ENCODE measurements around the gene RERE.
"Not testable (repeated sequence)": the region's sequence is repeated elsewhere in the genome, so short reads cannot be mapped to it uniquely, and the experiment has no call there.

RERE gene

DNA sequence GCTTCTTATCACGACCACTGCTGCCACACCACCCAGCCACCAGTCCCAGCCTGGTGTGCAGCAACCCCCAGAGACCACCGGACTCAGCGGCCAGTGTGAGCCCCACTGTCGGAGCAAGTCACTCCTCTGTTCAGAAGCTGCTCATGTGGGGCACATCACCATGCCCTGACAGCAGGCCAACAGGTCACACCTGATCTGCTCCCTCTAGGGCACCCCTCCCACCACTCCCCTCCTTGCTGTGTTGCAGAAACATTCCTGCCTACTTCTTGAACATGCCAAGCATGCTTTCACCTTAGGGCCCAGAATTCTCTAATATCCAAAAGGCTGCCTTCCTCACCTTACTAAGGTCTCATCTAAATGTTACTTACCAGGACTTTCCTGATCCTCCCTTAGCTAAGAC, 353.1 kb downstream of the RERE start:
- DNase-seq = no peak

DNA sequence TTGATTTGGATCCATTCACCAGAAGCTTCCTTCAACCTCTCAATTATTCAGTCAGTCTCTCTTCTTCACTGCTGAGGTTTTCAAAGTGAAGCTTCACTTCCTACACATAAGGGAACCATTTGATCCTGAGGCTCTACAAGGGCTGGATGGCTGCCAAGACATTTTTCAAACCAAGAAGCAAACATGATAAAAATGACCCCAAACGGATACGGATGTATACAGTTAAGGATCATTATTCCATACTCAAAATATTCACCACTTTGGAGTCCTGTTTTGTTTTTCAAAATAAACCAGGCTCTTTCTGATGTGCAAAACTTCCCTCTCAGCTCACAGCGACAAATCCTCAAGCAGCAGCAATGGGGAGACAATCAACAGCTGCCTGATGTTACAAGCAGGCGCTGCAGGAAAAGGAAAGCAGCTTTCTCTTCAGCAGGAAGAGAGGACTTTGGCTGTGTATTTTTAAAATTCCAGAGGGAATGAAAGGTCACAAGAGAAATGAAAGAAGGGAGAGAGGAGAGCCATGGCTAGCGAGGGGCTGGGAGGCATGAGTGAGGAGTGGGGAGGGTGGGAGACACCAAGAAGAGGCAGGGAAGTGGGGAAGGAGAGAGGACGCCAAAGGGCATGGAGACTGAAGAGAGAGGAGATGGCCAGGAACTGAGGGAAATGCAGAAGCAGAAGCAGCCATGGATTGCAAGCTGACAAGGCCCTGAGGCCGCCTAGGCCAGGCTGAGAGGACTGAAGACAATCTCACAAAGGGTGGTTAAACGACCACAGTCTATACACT, 354.1 kb downstream of the RERE start:
- DNase-seq = peak; percentile 84

DNA sequence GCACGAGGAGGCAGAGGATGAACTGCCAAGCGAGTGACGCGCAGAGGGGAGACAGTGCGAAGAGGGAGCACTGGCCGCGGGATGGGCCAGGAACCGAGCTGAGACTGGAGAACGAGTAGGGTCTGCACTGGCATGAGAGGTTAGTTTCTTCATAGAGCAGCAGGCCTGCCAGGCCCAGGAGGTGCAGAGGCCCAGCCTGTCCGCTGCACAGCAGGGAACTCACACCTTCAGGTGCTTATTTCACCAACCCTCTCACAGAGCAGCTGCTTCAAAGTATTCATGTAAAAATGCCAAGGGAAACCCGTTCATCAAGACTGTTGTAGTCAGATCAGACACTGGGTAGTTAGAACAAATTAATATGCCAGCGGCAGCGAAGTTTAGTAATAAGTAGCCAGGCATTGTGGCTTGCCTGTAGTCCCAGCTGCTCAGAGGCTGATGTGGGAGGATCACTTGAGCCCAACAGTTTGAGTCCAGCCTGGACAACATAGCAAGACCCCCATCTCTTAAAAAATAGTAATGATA, 355.0 kb downstream of the RERE start:
- DNase-seq = no peak

DNA sequence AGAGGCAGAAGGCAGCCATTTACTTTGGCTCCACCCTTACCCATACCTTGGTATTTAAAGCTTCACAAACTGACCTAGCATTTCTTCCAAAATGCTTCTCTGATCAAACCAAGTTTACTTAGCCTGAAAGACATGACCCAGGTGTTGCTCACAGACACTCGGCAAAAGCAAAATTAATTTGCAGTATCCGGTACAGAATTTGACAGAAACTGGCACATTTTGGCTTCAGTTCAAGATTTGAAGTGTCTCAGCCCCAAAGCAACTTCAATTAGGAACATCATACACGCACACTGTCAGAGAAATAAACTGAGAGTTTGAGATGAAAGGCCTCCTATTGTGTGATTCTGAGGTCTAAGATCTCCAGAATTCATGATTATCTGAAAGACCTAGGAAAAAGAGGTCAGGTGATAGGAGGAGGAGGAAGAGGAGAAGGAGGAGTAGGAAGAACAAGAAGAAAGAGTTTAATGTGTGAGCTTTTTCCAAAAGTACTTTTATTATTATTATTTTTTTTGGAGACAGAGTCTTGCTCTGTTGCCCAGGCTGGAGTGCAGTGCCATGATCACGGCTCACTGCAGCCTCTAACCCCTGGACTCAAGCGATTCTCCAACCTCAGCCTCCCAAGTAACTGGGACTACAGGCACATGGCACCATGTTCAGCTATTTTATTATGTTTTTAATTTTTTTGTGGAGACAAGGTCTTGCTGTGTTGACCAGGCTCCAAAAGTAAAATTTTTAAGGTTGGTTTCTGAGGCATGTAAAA, 355.9 kb downstream of the RERE start:
- DNase-seq = no peak

DNA sequence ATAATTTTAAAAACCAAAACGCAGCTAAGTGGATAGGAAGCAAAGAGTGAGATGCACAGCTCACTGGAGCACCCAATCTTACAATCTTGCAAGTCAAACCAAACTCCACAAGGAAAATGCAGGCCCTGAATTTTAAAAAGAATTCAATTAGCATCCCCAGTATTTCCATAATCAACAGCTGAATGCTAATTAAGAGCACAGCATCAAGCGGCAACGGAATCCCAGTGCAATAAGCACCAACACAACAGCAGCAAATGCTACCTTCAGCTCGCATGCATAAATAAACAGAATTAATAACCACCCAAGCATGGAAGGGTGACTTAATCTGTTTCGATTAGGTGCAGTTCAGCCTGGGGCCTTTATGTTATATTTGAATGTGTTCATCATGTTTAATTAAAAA, 356.7 kb downstream of the RERE start:
- no peak for DNase-seq

DNA sequence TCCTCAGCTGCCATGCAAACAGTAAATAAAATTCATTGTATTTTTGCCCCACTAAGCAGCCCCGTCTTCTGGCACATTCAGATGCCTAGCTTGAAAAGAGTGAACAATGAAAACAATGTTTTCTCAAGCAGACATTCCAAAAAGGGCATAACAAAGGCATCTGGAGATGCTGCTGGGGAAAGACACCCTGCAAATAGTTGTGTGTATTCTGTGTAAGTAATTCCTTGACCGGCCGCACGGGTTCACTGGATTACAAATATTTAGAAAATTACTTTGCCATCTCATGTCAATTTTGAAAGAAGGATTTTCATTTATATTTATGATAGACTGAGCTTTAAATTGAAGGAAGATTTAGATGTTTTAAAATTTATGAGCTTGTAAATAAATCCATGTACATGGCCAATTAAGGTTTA, 357.3 kb downstream of the RERE start:
- no peak for DNase-seq

DNA sequence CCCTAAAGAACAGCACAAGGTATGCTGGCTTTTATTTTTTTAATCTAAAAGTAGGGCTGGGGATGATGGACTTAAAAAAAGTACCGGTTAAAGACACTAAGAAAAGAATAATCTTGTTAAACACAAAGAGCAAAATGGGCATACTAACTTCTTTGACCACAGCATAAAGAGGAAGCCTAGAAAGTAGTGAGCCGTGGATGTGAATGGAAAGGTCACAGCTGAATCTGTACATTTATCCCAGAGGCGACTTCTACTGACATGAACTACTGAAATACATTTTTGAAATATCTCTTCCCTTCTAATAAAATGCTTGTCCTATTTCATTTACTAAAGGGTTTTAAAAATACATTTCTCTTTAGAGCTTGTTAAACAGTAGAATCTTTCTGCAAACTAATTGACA, 358.8 kb downstream of the RERE start:
- DNase-seq = no peak

DNA sequence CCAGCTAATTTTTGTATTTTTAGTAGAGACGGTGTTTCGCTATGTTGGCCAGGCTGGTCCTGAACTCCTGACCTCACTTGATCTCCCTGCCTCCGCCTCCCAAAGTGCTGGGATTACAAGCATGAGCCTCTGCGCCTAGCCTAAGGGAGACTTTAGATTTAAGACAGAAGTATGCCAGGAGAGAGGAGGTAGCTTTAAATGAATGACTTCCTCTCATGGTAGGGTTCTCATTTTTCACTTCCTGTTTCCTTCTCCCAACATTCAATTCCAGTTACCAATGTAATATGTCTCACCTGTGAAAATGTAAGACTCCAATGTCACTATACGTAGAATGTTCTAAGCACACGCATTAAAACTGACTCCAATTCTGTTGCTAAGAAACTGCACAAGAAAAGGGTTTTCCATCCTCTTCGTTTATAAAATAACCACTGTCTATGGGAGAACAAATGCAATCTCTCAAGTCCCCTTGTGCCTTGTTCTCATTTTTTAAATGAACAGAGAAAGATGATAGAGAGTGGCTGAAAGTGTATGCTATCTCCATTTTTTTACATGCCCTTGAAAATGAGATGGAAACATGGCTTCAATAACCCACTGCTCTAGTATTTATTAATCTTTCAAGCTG, 359.6 kb downstream of the RERE start:
- no peak for DNase-seq

DNA sequence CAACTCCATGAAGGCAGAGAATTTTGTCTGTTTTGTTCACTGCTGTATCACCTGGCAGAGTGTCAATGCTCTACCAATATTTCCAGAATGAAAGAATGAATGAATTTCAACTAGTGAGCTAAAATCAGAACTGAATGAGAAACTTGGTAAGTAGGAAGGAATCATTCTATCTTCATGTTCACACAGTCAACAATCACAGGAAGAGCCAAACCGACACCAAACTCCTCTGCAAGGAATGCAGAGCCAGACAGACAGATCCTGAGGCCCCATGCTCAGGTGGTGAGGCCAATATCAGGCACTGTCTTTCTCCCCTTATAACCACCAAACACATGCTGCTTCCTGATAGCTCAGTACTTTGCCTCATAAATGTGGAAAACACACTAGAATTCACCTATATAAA, 360.4 kb downstream of the RERE start:
- DNase-seq = no peak

DNA sequence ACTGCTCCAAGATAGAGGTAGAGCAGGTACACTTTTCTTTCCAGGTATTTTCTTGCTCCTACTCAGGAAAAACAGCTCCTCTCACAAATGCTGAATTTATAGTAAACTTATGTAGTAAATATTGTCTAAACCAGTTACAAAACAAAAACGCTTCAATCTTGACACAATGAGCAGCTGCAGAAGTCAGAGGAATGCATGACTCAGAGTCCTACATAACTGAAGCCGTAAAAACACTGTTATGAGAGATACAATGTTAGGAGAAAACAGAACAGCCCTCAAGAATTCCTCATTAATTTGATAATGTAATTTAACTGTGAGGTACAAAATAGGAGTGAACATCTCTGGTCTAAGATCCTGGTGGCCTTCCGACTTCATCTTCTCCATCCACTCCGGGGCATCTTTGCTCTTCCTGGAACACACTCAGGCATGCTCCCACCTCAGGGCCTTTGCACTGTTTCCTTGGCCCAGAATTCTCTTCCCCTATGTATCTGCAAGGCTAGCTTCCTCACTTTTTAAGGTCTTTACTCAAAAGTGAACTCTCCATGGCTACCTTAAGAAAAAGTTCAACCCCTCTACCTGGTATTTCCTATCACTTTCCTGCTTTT, 361.0 kb downstream of the RERE start:
- peak; percentile 72 for DNase-seq

DNA sequence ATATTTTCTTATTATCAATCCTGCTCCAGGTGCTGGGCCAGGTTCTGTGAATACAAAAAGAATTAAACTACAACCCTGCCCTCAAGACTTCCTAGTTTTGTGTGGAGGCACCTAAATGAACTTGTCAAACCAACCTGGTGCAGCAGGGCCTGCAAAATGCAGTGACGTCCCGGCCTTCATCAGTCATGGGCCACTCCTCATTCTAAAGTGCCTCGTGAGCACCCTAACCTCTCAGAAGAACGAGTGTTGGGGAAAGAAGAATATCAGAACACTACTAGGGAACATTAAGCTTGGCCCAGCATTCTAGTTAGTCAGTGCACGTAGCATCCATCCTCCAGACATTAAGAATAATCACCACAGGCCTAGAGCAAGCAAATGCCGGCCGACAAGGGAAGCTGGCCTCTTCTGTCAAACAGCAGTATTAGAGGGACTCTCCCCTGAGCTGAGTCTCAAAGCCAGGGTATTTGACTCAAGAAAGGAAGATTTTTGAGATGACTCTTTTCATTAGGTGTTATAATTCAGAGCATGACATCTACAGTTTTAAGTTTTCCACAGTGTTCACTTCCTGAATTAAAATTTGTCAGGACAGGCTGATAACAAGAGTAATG, 361.6 kb downstream of the RERE start:
- peak; percentile 17 for DNase-seq

DNA sequence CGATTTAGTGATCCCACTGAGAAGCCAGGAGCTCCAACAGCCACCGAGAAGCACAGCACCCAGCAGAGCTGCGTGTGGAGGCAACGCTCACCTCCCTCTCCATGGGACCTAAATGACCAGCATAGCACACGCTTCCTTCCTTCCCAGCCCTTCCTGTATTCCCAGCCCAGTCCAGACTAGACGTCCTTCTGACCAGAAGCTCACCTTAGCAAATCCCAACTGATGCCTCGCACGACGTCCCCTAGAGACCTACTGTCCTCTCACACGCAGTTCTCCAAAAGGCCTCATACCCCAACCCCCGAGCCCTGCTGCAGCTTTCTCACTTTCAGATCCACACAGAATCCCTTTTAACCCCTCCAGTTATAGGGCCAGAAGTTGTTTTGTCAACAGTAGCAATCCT, 367.1 kb downstream of the RERE start:
- DNase-seq = no peak

DNA sequence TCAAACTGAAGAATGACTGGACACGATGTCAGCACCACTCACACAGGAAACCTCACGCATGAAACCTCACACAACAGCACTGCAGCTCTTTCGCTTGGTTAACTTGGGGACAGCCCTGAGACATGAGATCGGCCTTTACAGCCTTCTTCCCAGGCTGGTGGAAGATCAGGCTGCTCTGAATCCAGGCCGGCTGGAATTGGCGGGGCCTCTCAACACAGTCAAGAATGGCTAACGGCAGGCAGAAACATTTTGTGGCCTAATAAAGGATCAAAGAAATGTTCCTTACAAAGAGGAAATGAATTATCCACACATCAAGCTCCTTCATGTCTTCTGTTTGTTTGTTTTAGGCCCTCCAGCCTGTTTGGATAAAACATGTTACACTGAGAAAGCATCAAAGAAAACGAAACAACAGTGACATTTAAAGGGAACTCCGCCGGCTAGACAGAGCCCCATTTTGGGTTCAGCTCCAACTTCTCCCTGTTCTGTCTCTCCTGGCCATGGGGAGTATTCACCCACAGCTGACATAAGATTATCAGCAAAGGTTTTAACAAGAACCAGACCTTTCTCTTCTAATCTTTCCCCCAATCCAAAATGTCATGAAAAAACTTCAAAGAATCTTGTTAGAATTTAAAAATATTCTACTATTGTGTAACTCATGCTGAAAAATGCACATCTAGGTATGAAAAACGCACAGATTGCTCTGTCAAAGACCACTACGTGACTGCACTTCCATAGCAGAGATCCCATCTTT, 368.4 kb downstream of the RERE start:
- DNase-seq = peak; percentile 39

DNA sequence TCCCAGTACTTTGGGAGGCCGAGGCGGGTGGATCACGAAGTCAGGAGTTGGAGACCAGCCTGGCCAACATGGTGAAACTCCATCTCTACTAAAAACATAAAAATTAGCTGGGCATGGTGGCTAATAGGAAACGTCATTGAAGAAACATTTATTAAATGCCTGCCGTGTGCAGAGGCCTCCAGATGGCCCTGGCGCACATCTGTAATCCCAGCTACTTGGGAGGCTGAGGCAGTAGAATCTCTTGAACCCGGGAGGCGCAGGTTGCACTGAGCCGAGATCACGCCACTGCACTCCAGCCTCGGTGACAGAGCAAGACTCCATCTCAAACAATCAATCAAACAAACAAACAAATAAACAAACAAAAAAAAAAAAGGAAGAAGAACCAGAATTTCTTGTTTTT, 368.9 kb downstream of the RERE start:
- peak; percentile 29 for DNase-seq

DNA sequence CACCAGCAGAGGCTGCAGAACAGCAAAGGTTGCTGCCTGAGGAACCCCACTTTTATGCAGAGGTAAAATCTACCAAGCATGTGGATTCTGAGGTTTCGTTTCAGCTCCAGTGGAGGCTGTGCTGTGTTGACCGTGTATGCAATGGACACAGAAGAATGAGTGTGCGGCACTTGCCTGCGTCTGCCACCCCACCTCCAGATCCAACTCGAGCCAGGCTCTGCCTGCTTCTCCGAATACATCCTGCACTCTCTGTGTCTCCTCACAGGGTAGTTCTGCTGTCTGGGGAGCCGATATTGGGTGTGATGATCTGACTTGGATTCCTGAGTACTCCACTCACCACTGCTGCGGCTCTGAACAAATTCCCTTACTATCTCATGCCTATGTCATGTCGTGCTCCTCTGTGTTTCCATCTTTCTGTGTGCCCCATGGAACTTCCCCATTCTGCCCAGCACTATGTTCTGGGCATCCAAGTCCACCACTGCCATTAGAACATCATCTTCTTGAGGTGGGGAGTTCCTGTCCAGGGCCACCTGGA, 369.8 kb downstream of the RERE start:
- DNase-seq = no peak

DNA sequence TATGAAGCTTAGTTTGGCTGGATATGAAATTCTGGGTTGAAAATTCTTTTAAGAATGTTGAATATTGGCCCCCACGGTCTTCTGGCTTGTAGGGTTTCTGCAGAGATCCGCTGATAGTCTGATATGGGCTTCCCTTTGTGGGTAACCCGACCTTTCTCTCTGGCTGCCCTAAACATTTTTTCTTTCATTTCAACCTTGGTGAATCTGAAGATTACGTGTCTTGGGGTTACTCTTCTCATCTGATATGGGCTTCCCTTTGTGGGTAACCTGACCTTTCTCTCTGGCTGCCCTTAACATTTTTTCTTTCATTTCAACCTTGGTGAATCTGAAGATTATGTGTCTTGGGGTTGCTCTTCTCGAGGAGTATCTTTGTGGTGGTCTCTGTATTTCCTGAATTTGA, 371.3 kb downstream of the RERE start:
- not testable (repeated sequence) for DNase-seq

DNA sequence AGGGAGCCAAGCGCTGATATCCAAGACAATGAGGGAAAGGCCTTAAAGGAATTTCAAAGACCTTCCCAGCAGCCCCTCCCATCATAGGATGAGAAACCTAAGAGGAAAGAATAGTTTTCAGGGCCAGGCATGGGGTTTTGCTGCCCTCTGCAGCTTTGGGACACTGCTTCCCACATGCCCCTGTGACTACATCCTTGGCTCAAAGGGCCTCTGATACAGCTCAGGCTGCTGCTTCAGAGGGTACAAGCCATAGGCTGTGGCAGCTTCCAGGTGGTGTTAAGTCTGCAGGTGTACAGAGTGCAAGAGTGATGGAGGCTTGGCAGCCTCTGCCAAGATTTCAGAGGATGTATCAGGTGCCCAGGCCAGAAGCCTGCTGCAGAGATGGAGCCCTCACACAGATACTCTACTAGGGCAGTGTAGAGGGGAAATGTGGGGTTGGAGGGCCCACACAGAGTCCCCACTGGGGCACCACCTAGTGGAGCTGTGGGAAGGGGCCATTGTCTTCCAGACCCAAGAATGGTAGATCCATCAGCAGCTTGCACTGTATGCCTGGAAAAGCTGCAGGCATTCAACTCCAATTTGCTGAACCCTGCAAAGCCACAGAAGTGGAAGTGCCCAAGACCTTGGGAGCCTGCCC, 373.8 kb downstream of the RERE start:
- DNase-seq = peak; percentile 33

DNA sequence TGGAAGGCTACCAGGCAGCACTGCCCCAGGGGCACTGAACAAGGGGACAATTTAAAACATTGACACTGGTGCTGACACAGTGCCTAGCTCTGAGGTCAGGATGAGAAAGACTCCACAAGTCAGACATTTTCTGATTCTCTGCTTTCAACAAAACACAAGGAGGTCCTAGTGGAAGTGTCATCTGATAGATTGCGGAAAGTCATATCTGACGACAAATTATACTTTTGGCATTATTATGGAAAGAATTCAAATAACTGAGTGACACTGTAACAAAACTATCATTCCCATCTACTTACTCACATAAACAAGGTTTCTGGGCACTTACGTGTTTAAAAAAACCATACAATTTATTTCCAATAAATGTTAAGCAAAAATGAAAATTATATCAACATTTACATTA, 376.0 kb downstream of the RERE start:
- no peak for DNase-seq

DNA sequence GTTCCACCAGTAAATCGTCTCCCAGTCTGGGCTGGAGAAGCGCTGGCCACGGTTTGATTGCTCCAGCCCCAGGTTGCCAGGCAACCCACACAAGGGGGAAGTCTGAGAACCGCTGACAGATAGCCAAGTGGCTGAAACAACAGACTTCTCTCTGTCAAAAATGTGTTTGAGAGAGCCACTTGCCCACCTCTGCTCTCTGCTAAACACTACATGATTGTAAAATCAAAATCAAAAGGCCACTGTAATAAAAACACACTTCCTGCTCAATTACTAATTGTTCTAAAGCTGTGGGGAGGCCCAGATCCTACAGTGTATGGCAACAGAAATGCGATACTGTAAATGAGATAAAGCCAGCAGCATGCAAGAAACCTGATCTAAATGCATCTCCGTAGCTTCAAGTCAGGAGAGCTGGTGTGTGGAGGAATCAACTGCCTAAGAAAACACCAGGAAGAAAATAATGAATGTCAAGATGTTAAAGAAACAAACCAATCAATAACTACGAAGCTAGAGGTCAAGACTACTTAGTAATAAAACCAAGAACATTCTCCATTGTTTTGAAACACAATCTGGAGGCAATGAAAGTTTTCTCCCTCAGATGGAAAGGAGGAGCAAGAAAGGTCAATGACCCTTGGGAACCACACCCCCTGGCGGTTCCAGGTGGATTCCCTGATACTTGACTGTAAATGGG, 378.3 kb downstream of the RERE start:
- peak; percentile 48 for DNase-seq

DNA sequence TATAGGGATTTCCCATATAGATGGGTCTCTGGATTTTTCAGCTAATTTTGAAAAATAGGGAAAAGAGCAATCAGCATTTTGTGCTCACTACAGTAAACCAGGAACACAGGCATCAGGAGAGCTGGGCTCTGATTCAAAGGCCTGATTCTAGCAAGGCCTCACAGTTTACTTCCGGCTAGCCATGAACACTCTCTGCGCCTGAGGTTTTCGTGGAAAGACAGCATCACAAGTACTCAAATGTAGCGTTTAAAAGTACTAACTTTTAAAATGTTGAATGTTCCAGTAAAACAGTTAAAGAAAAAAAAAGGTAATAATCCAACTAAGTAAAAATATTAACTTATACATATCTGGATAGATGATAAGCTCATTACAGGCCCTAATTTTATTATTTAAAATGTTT, 379.0 kb downstream of the RERE start:
- no peak for DNase-seq

DNA sequence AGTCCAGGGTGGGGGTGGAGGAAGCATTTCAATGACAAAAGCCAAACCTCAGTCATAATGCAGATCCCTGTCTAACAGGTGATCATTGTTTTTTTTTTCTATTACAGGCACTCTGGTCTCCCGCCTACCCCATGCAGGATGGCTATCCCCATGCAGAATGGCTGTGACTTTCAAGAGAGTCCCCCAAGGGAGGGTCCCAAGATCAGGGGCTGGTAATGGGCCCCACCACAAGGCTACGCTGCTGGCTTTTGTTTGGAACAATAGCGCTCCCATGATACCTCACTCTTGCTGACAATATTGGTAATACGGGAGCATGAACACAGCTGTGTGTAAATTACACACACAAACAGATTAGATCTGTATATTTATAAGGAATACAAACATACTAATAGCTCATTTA, 380.1 kb downstream of the RERE start:
- no peak for DNase-seq
